Nucleus accumbens (tissue), 56 donors: ENCODE results near the gene ZNF701.
A peak's percentile ranks its signal among the peaks of the same experiment; 100 is the strongest.
"Not testable (repeated sequence)": the region's sequence is repeated elsewhere in the genome, so short reads cannot be mapped to it uniquely, and the experiment has no call there.

Experiments used
- DNase-seq, 56 donors: peaks; one replicate each; lab custom pipeline; 2025; lab: John Stamatoyannopoulos, UW

Gene ZNF701

DNA sequence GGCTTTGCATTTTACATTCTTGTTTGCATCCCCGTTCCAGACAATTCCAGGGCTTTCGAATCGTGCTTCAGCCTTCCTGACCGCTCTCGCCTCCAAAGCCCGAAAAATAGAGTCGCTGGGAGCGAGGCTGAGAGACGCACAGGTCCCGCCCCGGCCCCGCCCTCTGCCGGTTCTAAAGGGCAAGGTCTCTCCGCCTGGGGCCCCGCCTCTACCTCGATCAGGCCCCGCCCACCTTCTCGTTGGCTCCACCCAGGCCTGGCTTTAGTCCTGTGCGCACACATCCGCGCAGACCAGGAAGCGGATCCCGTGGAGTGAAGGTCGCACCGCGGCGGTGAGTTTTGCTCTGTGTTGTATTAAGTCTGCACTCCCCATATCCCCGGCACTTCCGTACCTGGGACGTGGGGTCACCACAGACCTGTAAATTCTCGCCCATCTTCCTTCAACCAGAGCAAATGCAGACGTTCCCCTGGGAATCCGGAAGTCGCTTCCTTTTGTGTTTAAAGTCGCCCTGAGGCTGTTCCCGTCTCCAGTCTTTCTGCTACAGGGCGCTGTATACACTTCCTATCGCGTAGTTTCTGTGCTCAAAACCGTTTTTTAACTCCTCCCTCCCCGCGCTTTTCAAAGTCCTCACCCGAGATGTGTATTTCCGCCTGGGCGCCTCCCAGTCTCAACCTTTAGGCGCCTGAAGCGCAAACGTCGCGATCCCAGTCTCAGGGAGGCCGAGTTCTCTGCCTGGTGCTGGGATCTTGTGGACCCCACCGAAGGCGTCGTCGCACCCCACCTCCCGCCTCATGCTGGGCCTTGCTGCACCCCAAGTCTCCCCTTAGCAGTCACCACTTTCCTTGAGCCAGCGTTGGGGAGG lies at the start of gene ZNF701:
TSS of gene ZNF701 (plus strand) at position 288 of the 862 bp plus-strand sequence. CDS start 3,861 bp downstream, outside the sequence.
- DNase-seq: peak; percentile 60 to 98 (median 91)

DNA sequence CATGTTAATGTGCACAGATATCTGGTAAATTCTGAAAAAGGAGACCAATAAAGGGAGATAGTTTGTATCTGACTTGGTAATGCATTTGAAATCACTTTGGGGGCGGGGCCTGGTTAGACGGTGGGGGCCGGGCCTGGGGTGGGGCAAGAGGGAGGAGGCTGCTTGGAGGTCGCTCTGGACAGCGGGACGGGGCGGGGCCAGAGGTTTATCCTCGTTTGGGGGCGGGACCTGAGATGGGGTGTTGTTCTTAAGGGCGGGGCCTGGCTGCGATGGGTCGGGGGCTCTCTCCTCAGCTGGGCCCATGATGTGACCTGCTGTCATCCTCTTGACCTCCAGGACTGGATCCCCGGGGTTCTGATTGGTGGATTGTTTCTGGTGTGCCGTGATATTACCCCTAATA lies 47.5 kb upstream of the ZNF701 start:
- DNase-seq: no peak

DNA sequence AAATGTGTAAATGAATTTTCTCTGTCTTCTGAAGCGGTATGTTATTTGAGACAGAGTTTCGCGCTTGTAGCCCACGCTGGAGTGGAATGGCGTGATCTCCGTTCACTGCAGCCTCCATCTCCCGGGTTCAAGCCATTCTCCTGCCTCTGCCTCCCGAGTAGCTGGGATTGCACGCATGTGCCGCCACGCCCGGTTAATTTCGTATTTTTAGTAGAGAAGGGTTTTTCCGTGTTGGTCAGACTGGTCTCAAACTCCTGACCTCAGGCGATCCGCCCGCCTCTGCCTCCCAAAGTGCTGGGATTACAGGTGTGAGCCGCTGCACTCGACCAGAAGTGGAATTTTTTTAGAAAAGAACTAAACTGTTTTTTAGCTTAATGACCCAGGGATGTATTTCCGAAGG lies 46.0 kb upstream of the ZNF701 start:
- no peak for DNase-seq

DNA sequence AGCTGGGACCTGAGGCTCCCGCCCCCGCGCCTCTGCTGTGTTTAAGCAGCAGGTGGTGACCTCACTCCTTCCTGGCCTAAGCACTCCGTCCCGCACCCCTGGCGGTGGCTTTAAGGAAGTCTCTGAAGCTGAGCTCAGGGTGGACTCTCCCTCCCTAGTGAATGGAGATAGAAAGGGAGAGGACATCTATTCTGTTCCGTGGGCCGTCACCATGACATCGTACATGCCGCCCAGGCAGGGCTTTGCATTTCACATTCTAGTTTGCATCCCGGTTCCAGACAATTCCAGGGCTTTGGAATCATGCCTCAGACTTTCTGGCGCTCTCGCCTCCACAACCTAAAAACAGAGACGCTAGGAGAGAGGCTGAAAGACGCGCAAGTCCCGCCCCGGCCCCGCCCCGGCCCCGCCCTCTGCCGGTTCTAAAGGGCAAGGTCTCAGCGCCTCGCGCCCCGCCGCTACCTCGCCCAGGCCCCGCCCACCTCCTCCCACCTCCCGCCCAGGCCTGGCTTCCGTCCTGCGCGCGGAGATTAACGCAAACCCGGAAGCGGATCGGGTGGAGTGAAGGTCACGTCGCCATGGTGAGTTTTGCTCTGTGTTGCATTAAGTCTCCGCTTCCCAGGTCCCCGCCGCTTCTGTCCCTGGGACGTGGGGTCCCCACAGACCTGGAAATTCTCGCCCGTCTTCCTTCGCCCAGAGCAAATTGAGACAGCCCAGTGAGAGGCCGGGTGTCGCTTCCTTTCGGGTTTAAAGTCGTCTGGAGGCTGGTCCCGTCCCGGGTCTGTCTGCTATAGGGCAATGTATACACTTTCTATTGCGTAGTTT lies 42.7 kb upstream of the ZNF701 start, which contains the start of gene ZNF808:
TSS of gene ZNF808 (plus strand) at position 535 of the 822 bp plus-strand sequence. CDS start 15,617 bp downstream, outside the sequence.
- peak; percentile 35 to 96 (median 88) for DNase-seq

DNA sequence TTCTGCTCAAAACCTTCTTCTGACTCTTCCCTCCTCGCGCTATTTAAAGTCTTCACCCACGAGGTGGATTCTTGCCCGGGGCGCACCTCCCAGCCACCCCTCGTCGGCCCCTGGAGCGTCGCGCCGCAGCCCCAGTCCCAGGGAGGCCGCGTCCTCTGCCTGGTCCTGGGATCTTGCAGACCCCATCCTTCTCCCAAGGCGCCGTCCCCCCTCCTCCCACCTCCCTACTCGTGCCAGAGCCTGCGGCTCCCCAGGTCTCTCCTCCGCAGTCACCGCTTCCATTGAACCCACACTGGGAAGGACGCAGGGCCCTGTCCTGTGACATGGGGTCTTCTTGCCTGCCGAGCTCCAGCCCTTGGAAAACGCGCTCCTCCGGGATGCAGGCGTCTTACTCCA lies 42.1 kb upstream of the ZNF701 start:
- peak in 21 of 56 donors; percentile 1 to 45 (median 18) for DNase-seq

DNA sequence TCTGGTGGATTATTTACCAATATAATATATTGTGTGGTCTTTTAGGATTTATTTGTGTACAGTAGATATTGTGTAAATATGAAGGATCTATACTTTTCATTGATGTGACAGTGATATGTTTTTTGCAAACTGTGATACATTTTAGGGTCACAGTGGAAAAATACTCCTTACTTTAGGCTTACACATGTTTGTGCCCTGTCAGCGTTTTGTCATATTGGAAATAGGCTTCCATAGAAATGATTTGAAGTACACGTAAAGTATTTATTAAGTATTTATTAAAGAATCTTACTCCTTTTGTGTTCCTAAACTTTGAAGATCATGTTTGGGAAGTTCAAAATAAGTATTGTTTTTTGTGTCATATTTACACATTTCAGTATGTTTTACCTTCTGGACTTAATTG lies 37.6 kb upstream of the ZNF701 start:
- DNase-seq: no peak

DNA sequence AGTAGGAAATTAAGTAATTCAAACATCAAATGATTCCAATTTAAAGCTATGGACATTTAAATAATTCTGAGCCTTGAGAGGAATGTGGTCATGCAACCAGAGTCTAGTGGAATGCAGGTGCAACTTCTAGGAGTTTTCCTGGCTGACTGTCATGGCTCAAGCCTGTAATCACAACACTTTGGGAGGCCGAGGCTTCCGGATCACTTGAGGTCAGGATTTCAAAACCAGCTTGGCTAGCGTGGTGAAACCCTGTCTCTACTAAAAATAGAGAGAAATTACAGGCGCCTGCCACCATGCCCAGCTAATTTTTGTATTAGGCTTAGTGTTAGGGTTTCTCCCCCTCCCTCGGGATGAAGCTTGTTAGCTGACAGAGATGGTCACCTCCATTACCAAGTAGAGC lies 36.2 kb upstream of the ZNF701 start:
- no peak for DNase-seq

DNA sequence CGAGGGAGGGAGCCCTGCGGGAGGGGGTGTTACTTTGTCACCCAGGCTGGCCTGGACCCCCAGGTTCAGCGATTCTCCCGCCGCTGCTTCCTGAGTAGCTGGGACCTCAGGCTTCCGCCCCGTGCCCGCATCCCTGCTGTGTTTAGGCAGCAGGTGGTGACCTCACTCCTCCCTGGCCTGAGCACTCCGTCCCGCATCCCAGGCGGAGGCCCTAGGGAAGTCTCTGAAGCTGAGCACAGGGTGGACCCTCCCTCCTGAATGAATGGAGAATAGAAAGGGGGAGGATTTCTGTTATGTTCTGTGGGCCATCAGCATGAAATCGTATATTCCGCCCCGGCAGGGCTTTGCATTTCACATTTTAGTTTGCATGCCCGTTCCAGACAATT lies 34.7 kb upstream of the ZNF701 start:
- DNase-seq: peak in 4 of 56 donors; percentile 7 to 42 (median 19)

DNA sequence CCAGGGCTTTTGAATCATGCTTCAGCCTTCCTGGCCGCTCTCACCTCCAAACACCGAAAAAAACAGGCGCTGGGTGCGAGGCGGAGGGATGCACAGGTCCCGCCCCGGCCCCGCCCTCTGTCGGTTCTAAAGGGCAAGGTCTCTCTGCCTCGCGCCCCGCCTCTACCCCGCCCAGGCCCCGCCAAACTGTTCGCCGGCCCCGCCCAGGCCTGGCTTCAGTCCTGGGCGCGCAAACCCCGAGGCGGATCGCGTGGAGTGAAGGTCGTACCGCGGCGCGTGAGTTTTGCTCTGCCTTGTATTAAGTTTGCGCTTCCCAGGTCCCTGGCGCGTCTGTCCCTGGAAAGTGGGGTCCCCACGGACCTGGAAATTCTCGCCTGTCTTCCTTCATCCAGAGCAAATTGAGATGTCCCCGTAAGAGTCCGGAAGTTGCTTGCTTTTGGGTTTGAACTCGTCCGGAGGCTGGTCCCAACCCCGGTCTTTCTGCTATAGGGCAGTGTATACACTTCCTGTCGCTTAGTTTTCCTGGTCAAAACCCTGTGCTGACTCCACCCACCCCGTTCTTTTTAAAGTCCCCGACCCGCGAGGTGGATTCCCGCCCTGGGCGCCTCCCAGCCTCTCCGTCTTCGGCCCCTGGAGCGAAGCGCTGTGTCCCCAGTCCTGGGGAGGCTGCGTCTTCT lies 34.2 kb upstream of the ZNF701 start:
- peak in 54 of 56 donors; percentile 3 to 87 (median 48) for DNase-seq

DNA sequence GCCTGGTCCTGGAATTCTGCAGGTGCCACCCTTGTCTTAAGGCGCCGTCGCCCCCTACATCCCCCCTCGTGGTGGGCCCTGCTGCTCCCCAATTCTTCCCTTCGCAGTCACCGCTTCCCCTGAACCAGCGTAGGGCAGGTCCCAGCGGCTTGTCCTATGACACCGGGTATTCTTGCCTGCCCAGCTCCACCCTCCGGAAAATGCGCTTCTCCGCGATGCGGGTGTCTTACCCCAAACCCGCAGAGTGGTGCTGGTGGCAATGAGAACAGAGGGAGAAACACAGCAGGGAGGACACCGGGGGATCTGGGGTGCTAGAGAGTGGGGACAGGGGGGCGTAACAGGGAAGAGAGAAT lies 33.7 kb upstream of the ZNF701 start:
- DNase-seq: peak in 2 of 56 donors; percentile 8 to 15

DNA sequence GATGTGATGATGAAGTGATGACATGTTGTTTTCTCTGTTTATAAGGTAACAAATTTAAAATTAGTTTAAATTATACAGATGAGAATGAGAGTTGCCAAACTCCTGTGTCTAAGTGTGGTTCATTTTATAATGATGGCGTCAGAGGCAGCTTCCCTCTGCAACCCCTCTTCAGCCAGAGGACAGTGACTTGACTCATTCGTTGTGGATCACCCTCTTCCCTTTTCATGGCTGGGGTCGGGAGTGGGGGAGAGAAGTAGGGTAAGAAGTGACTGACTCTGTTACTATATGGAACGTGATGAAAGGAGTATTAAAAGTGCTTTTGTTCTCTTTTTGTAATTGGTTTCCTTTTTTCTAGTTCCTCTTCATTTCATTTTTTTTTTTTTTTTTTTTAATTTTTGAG lies 31.3 kb upstream of the ZNF701 start:
- not testable (repeated sequence) for DNase-seq

DNA sequence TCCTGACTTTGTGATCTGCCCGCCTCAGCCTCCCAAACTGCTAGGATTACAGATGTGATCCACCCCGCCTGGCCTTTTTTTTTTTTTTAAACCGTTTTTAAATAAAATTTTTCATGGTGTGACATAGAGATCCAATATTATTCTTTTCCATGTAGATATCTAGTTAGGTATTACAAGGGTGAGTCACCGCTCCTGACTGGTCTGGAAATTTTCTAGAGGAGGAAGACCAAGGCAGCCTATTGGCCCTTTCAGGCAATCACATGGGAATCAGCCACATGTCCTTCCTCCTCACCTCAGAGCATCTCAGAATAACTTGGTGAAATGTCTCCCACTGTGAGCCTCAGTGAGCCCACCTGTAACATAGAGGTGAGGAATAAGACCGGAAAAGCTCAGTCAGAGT lies 28.9 kb upstream of the ZNF701 start:
- peak in 1 of 56 donors; percentile 0 for DNase-seq

DNA sequence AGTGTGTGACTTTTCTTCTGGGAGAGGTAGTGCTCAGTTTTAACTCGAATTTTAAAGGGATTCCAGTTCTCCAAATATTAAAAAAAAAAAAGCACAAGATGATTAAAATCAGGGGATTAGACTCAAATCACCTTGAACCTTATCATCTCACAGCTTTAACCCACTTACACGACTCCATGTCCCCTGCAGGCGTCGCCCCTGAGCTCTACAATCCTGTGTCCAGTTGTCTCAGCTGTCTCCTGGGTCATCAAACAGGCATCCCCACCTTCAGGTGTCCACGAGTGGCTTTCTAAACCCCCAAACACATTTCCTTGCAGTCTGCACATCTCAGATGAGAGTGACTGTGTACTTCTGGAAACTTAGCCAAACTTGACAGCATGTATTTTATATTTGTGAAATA lies 28.5 kb upstream of the ZNF701 start:
- no peak for DNase-seq

DNA sequence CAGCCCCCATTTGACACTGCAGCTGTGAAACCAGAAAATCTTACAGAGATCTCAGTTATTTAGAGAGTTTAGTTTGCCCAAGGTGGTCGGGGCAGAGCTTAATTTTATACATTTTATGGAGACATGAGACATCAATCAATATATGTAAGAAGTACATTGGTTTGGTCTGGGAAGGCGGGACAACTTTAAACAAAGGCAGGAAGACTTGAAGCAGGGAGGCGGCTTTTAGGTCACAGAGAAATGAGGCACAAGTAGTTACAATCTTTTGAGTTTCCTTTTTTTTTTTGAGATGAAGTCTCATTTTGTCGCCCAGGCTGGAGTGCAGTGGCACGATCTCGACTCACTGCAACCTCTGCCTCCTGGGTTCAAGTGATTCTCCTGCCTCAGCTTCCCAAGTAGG lies 27.5 kb upstream of the ZNF701 start:
- not testable (repeated sequence) for DNase-seq

DNA sequence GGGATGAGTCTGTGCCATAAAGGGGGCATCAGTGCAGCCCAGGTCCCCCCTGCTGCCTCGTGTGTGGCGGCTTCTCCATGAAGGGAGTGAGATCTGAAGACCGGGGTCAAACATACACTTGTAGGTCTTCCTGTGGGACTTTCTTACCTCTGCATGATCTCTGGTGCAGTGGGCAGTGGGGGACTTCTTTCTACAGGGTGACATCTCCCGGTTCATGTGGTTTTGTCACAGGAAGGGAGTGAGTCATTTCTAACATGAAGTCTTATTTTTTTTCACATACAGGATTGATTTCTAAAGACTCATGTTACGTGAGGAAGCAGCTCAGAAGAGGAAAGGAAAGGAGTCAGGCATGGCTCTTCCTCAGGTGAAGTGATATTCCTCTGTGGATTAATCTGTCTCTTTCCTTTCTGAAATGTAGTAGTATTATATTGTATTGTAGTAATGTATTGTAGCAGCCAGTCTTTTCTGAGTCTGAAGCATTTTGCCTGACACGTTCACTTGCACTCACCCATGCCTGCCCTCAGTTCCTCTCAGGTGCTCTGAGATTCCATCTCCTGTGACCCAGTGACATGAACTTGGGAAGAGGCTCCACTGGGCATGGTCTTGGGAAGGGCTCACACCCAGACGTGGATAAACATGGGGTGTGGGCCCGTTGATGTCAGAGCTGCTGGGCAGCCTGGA lies 27.0 kb upstream of the ZNF701 start:
- no peak for DNase-seq

DNA sequence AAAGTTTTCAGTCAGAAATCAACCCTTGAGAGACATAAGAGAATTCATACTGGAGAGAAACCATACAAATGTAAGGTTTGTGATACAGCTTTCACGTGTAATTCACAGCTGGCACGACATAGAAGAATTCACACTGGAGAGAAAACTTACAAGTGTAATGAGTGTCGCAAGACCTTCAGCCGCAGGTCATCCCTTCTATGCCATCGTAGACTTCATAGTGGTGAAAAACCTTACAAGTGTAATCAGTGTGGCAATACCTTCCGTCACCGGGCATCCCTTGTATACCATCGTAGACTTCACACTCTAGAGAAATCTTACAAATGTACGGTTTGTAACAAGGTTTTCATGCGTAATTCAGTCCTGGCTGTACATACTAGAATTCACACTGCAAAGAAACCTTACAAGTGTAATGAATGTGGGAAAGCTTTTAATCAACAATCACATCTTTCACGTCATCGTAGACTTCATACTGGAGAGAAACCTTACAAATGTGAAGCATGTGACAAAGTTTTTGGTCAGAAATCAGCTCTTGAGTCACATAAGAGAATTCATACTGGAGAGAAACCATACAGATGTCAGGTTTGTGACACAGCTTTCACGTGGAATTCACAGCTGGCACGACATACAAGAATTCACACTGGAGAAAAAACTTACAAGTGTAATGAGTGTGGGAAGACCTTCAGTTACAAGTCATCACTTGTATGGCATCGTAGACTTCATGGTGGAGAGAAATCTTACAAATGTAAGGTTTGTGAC lies 15.7 kb upstream of the ZNF701 start:
- no peak for DNase-seq

DNA sequence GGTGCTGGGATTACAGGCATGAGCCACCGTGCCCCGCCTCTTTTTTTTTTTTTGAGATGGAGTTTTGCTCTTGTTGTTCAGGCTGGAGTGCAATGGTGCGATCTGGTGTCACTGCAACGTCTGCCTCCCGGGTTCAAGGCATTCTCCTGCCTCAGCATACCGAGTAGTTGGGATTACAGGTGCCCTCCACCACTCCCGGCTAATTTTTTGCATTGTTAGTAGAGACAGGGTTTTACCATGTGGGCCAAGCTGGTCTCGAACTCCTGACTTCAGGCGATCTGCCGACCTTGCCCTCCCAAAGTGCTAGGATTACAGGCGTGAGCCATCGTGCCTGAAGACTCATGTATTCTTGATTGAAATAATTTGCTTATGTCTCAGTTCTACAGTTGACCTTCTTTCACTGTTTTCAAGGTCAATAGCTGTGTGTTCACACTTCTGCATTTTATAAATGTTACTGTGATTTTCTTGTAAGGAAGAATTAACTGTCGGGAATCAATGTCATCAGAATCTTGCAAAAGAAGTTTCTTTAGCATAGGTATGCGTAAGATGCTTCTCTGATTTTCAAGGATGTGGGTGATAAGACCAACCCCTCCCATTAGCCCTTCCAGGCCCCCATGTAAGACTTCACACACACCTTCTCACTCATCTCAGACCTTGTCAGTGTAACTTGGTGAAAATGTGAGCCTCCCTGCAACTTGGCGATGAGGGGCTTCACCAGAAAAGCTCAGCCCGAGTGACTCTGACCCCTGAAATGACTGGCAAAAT lies 12.7 kb upstream of the ZNF701 start:
- DNase-seq: no peak

DNA sequence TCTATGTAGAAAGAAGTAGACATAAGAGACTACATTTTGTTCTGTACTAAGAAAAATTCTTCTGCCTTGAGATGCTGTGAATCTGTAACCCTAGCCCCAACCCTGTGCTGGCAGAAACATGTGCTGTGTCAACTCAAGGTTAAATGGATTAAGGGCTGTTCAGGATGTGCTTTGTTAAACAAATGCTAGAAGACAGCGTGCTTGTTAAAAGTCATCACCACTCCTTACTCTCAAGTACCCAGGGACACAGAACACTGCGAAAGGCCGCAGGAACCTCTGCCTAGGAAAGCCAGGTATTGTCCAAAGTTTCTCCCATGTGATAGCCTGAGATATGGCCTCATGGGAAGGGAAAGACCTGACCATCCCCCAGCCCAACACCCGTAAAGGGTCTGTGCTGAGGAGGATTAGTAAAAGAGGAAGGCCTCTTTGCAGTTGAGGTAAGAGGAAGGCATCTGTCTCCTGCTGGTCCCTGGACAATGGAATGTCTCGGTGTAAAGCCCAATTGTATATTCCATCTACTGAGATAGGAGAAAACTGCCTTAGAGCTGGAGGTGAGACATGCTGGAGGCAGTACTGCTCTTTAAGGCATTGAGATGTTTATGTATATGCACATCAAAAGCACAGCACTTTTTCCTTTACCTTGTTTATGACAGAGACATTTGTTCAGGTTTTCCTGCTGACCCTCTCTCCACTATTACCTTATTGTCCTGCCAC lies 11.2 kb upstream of the ZNF701 start:
- DNase-seq: not testable (repeated sequence)
